HG02588 (cell line): ENCODE measurements around the gene PDE7B.
"Not testable (repeated sequence)": the region's sequence is repeated elsewhere in the genome, so short reads cannot be mapped to it uniquely, and the experiment has no call there.

ENCODE experiments used
- ATAC-seq: cut with Tn5 transposase; IDR thresholded peaks from one replicate; pipeline ENCODE4 v1.9.1; 2021; ENCODE audit warnings: mild to moderate bottlenecking, moderate library complexity; ENCODE audit not compliant: unreplicated experiment

PDE7B gene

GRCh38 chr6:136137739-136138402 is 286.4 kb downstream of the PDE7B start:
- ATAC-seq, result no peak

- ATAC-seq, result not testable (repeated sequence)
Observed at GRCh38 chr6:136139111-136139510, 287.6 kb downstream of the PDE7B start.

DNA sequence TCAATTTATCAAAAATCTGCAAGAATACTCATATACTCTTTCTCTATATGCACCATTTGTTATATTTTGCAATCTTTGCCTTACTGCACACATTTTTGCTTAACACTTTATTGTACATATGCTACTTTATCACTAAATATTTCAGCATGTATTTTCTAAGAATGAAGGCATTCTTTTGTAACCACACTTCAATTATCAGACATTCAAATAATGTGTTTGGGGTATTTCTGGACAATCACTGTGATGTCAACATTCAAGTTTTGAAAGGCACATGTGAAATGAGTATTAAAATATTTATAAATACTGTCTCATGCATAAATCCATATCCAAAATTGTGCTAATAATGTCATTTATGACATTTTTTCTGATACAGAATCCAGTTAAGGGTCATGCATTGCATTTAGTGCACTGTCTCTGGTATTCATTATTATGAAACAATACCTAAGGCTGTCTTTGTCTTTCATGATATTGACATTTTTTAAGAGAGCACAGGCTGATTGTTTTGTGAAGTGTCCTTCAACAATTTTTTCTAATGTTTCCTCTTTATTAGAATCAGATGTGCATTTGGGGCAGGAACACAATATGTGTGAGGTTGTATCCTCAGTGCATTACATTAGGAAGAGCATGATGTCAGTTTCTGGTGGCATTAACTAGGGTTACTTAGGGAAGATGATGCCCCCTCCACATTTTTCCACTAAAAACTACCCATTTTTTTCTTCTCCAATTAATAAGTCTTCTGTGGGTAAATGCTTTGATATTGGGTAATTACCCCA is 292.9 kb downstream of the PDE7B start:
- ATAC-seq, result no peak

DNA sequence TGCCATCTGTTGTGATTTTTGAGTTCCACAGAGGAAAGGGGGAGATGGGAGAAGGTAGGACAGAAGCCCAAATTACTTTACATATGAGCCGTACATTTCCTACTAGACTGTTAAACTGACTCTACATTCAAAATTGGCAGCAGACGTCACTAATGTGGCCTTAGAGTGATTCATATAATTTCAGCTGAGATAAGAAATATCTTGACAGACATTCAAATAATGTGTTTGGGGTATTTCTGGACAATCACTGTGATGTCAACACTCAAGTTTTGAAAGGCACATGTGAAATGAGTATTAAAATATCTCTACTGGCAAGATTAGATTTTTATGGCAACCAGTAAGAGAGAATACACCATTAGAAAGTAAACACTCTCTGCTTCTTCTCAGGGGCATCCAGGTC is 294.6 kb downstream of the PDE7B start:
- ATAC-seq, result no peak

DNA sequence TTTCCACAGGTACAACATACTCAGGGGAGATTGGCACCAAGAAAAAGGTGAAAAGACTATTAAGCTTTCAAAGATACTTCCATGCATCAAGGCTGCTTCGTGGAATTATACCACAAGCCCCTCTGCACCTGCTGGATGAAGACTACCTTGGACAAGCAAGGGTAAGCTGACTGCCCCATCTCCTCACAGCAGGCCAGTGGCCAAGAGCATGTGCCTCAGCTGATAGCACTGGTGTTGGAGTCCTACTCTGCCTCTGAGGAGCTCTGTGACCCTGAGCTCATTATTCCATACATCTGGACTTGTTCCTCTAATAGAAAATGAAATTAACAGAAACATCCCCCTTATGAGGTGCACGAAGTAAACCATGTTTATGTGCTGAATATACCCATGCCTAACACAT is 295.8 kb downstream of the PDE7B start:
- ATAC-seq, result no peak

DNA sequence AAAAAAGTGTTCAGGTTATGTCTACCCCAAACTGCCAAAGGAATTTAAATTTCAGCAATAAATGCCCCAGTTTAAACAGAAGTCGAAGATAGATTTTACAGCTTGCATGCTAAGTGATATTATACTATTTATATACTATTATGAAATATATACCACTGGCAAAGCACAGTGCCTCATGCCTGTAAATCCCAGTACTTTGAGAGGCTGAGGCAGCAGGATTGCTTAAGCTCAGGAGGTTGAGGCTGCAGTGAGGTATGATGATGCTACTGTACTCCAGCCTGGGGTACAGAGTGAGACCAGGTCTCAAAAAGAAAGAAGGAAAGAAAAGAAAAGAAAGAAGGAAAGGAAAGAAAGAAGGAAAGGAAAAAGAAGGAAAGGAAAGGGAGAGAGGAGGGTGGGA is 296.6 kb downstream of the PDE7B start:
- no peak for ATAC-seq

GRCh38 chr6:136148523-136148922 is 297.0 kb downstream of the PDE7B start:
- ATAC-seq, result no peak

DNA sequence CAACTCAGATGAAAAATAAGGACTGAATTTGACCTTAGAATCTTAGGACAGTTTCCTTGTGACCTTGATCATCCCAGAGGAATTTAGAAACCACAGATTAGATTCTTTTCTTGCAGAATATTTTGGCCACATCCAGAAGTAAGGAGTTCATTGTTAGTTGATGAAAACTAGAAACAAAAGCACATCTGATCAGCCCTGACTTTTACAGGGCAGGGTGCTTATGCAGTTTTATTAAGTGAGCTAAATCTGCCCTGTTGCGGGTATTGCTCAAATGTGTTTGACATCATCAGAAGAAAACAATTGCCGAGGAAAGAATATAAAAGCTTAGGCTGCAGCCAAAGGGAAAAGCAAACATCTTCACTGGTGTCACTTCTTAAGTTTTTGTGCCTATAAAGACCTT is 297.8 kb downstream of the PDE7B start:
- no peak for ATAC-seq

DNA sequence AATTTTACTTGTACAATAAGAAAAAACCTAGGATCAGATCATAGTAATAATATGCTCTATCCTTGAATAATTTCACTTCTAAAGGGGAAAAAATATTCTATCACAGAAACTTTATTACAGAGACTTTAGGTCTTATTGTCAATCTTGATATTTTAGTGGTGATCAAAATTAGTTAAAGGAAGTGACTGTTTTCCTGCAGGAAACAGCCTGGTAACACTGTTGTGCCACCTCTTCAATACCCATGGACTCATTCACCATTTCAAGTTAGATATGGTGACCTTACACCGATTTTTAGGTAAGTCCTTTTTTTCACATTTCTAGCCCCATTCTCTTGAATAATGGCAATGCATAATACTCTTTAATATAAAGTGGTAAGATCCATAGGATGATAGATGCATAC is 299.5 kb downstream of the PDE7B start:
- no peak for ATAC-seq

DNA sequence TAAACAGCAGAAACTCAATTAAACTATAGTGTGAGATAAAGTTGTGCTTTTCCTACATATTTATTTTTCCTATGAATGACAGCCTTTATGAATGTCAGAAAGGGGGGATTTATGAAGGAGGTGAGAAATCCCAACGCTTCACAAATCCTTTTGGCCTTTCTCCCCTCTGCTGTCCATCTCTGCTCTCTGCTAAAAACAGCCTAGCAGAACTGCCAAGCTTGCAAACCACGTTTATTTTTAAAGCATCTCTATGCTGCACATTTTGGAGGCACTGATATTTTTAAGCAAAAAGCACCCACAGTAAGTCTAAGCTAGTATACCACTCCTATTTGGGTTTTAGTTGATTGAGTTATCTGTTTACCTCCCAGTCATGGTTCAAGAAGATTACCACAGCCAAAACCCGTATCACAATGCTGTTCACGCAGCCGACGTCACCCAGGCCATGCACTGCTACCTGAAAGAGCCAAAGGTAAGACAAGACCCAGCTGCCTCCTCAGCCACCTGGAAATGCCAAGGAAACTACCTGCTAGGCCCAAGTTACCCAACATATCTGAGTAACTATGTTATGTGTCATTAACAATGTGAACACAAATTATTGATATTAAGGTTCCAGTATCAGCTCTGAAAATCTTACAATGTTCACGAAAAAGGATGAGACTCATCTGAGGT is 302.3 kb downstream of the PDE7B start:
- ATAC-seq, result no peak

DNA sequence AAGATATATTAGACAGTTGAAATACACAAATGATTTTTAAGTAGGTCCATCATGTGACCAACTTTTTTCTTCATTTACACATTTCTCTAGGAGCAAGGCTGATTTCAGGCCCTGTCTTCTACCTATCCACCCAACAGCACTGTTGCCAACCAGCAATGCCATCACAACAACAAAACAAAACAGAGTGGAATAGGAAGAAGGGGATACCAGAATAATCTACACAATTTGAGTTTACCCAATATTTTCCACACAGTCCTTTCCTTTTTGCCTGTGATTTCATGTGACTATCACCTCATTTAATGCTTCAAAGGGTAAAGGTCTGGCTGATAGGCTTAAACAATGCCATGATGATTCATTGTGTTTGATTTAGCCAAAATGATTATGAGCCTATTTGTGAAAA is 303.7 kb downstream of the PDE7B start:
- no peak for ATAC-seq

DNA sequence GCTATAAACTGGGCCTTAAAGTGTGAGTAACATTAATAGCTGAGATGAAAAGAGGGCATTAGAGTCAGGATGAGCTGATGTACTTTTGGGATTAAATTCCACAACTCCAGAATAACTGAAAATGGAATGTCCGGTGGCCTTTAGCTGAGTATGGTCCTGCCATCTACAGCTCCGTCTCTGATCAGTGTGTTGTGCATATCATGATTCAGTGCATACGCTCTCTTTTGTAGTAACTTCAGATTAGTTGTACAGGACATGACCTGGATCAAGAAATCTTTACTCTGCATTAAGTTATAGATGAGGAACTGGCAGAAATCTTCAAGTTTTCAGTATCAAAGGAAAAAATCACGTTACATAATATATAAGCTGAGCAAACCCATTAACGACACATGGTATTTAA is 306.2 kb downstream of the PDE7B start:
- no peak for ATAC-seq

DNA sequence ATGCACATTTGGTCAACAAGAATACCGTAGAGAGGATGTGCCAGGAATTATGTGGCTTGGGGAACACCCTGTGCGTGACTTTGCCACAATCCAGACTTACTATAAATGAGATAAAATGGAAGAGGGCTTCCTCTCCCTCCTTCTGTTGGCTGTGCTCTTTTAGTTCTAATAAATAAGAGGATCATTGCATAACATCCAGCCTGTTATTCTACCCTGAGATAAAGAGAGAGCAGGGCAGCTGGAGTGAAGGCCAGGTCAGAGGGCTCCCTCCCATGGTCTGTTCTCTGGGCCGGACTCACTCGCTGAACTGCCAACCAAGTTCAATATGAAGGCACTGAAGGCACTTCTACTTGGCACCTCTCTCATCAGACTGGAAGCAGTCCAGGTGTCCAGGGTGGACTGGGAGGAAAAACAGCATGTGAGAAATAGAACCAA is 306.9 kb downstream of the PDE7B start:
- no peak for ATAC-seq

DNA sequence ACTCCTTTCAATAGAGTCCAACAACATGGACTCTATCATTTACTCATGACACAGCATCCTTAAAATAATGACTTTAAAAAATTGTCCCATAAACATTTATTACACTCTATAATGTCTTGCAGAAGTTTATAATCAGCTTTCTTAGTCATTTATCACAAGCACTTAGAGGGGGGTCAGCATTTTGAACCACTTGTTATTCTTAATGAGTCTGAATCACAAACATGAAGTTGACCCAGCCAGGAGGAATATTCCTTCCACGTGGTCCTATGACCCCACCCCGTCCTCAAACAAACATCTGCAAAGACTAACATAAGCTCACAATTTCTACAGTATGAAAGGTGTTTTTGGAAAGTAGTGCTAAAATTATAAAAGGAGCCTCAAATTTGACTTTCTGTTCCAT is 307.5 kb downstream of the PDE7B start:
- no peak for ATAC-seq

DNA sequence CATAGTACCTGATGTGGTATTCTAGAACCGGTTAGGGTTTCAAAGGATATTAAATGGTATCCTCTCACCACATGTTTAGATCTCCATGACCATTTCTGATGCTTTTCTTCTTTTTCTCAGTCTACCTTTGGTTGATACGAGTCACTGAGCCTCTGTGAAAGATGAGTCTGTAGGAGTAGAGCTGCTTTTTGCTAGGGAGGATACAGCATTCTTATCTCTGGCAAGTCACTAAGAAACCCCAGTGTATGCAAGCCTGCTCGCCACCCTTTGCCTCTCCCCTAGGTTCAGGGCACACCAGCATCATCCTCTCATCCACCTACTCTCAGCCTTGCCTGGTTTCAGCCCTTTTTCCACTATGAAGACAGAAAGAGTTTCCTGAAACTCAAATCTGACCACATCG is 308.7 kb downstream of the PDE7B start:
- ATAC-seq, result no peak

GRCh38 chr6:136161950-136162349 is 310.4 kb downstream of the PDE7B start:
- ATAC-seq, result no peak

DNA sequence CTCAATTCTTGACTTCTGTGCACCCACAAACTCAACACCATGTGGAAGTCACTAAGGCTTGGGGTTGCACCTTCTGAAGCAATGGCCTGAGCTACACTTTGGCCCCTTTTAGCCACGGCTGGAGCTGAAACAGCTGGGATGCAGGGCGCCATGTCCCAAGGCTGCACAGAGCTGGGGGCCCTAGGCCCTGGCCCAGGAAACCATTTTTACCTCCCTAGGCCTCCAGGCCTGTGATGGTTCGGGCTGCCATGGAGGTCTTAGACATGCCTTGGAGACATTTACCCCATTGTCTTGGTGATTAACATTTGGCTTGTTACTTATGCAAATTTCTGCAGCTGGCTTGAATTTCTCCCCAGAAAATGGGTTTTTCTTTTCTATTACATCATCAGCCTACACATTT is 311.8 kb downstream of the PDE7B start:
- no peak for ATAC-seq

DNA sequence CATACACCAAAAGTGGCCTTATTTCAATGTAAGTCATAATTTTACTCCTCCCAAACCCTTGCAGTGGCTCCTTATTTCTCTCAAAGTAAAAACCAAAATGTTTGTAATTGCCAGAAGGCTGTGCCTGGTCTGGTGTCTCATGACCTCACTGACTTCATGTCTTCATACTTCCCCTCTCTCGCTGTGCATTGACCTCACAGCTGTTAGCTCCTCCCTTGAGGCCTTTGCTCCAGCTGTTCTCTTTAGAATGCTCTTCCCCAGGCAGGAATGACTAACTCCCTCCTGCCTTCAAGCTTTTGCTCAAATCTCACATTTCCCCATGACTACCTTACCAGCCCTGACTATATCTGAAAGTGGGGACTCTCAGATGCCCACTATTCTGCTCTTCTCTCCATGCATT is 315.3 kb downstream of the PDE7B start:
- ATAC-seq, result no peak

- no peak for ATAC-seq
Observed at GRCh38 chr6:136169394-136170148, 318.1 kb downstream of the PDE7B start.

DNA sequence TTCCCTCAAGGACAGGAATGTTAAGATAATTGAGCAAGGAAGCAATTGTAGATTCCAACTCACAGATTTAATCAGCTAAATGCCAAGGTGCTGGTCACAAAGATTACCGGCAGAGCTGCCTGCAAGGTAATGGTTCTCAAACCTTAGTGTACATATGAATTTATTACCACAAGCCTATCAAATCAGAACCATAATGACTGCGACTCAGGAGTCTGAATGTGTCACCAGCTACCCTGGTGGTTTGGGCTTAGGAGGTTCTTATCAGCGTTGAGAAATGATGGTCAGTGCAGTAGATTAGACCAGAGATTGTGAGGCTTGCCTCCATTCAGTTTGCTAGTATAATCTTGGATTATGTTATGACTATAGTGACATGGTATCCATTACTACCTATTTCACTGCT is 319.7 kb downstream of the PDE7B start:
- ATAC-seq, result no peak
